A549 treated with GW870086 at 1 μM for 4 hours (cell line): ENCODE results near the gene XPC. TPM values are rescaled to one million over a fixed set of nuclear protein-coding genes. Genes with fewer than 3 reads are reported as not detected.

Source experiments
- total RNA-seq: library from RNA; stranded (reverse); fragments of 200-300 nt; extraction: Qiagen RNA extraction; gene quantifications from 5 replicates; pipeline ENCODE4 v1.2.3, GENCODE V29; 2022; ENCODE audit warnings: low read depth

The XPC gene
- total RNA-seq: 22.8 to 32.5 TPM (median 30.7 TPM) in 5 replicates

GRCh38 chr3:14178247-14179113, at the start of gene XPC, which contains the start of gene LSM3:
TSS of gene XPC (minus strand) at chr3:14178601. CDS start at chr3:14178568, 33 bp downstream.
TSS of gene LSM3 (plus strand) at chr3:14178817. CDS start at chr3:14178861, 44 bp downstream.

GRCh38 chr3:14124615-14125192, 53.7 kb downstream of the XPC start, which contains the start of the genes CHCHD4 and TMEM43:
TSS of gene CHCHD4 (minus strand) at chr3:14124870. CDS start at chr3:14124676, 194 bp downstream.
TSS of gene TMEM43 (plus strand) at chr3:14125052. CDS start at chr3:14125194, 142 bp downstream.

Other genes starting within 250 kb of the XPC start
- gene CHCHD4, start 53.7 kb downstream of the XPC start, total RNA-seq: 34.9 to 39.2 TPM (median 36.6 TPM) in 5 replicates
- gene TMEM43, start 53.5 kb downstream of the XPC start, total RNA-seq: 113 to 133 TPM (median 131 TPM) in 5 replicates
- gene LSM3, start 216 bp upstream of the XPC start, total RNA-seq: 20.8 to 24.5 TPM (median 22.4 TPM) in 5 replicates
- gene SLC6A6, start 224.0 kb upstream of the XPC start, total RNA-seq: 76.4 to 100 TPM (median 95.5 TPM) in 5 replicates